Measurements from ENCODE around the gene PAQR9.

PAQR9 gene

DNA sequence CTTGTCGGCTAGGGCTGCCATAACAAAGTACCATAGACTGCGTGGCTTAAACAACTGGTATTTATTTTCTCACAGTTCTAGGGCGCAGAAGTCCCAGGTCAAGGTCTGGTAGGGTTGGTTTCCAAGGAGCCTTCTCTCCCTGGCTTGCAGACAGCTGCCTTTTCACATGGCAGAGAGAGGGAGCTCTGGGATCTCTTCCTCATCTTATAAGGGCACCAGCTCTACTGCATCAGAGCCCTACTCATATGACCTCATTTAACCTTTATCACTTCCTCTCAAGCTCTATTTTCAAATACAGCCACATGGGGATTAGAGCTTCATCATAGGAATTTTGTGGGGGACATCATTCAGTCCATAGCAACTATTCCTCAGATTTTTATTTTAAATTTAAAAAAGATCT is 17.6 kb upstream of the PAQR9 start:
- DNase-seq, result no peak

DNA sequence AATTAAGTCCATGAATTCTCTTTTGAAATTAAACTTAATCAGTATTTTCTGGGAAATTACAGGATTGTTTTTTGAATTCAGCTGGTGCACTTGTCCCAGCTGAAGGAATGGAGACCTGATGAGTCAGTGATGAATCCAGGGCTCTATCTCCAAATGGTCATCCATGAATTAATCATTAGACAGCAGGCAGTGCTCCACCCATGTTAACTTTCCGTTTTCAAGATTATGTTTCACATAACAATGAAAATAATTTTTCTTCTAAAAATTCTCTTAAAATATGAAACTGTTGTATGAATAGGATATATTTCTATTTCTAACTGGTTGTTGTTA is 13.9 kb upstream of the PAQR9 start:
- no peak for DNase-seq

DNA sequence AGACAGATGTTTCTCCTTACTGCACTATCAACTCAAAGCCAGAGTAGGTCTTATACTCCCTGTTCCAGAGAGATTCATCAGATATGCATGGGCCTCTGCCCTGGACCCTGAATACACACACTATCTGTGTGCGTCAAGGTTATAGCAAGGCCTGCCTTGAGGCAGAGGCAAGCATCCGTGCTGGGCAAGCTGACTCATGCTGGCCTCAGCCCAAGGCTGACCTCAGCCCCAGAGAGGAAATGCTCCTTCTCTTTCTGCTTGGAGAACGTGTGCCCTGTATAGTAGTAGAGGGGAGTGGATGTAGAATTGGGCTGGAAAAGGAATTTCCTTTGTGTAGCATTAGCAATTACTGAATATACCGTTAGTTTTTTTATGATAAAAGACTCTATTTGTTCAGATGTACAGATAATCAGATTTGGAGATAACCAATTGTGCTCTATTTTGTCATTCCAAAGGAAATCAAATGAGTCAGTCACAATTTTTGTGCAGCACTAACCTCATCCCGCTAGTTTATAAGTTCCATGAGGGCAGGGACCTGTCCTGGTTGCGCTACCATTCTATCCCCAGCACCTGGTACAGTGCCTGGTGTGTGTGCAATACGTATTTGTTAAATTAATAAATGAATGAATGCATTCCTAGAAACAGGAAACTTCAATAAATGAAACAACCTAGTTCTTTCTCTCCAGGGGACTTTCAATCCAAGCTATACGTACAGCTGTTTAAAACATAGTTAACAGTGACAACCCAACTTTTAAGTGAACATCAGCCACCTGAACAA is 13.3 kb upstream of the PAQR9 start:
- no peak for DNase-seq

DNA sequence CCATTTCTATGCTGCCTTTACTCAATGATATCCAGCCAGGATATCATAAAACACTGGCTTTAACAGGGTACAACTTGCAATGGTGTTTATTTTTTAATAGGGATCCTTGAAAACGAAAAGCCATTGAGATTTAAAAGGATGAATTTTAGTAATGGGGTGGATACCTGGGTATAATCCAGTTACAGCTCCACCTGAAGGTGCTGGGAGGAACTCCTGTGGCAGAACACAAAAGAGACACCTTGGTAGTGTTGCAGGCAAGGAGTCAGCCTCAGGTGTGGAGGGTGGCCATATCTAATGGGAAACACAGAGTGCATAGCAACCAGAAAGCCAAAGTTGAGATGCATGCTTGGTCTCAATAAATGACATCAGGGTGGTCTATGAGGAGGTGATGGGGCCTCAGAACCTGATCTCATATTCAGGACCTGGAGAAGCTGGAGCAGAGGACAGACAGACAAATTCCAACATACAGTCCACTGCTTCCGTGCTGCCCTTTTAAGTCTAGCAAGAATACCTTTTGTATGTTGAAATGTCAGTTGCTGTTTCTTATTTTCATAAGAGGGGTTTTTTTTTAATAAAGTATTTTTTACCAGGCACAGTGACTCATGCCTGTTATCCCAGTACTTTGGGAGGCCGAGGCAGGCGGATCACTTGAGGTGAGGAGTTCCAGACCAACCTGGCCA is 12.0 kb upstream of the PAQR9 start:
- DNase-seq, result no peak

DNA sequence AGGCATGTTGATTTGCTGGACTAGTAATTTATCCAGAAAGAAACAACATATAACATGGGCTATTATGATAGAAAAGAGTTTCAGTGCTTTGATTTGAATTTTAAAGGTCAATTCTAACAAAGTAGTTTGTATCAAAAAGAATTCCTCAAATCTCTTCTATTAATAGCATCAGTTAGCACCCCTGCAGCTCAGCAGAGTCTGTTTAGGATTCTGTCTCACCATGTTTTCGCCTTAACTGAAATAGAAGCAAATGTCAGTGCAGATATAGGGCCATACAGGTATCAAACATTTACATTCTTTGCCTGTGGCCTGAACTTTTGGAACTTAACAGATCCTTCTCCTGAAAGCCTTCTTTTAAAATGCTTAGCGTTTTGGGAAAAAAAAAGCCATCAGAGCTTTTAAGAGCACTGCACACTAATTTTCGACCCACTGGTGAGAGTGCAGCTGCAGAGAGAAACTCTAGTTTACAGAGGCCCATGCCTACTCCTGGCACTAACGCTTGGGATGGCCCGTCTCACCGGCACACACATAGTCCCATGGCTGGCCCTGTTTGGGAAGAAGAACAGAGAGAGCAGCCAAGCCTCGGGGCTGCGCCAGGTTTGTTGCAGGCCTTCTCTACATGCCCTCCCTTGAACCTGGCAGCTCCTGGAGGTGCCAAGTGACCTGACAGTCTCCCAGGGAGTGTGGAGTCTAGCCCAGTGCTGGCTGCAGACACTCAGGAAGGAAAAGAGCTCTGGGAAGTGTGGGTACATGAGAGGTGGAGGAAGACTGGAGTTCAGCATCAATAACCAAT is 9.9 kb upstream of the PAQR9 start:
- no peak for DNase-seq

DNA sequence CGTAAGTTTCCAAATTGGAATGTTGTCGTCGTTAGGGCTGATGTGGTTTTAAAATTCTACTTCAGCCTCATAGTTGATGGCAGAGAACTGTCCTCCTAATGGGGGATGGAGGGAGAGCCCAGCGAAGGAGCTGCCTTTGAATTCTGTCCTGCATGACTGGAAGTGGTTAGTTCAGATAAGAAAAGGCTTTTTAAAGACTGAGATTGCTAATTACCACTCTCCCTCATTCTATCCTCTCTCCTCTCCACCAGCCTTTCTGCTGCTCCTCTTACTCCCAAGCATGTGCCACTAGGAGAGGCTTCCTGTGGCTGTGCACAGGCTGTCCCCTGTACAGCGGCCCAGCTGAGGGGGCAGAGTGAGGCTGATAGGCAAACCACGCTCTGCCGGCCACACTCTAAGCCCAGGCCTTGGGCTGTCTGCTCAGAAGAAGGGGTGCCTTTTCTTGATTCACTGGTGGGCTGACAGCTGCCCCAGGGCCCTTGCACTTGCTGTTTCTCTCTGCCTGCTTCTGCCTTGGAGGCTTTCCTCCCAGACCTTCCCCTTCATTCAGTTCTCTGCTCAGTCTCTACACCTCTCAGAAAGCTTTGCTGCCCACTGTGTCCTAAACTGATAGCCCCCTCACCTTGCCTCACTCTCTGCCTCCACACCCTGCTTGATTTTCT is 8.7 kb upstream of the PAQR9 start:
- no peak for DNase-seq

DNA sequence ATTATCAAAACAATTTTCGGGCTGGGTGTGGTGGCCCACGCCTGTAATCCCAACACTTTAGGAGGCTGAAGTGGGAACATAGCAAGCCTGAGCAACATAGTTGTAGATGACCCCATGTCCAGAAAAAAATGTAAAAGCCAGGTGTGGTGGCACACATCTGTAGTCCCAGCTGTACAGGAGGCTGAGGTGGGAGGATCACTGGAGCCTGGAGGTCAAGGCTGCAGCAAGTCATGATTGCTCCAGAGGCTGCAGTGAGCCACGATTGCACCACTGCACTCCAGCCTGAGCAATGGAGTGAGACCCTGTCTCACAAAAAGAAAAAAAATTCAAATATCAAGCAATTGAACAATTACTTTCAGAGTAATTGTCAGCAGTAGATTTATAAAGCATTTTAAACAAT is 8.0 kb upstream of the PAQR9 start:
- no peak for DNase-seq

DNA sequence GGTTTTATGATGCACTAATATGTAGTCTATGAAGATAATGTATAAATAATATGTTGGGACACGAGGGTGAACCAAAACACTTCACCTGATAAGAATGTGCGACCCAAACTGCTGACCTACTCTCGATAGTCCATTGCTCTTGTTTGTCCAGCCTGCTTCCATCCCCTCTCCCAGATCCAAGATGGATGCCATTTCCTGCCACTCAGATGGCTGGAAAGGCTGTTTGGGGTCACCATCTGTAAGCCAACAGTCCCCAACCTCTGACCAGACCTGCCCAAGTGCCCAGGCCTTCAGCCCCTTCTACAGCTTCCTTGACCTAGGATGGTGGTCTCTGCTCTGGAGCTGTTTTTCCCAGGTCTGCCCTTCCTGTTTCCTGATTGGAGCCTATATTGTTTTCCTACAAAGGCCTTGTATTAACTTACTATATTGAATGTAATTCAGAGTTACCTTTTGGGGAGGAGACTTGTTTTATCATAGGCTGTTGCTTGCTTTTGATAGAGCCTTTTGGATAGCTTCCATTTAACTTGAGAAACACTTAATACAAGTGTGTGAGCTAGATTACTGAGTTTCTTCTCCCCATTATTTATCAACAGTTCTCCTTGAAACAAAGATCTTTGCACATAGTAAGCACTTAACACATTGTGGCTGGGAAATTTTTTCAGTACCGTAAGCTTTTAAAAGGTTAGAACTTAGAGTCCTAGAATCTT is 5.0 kb upstream of the PAQR9 start:
- no peak for DNase-seq

DNA sequence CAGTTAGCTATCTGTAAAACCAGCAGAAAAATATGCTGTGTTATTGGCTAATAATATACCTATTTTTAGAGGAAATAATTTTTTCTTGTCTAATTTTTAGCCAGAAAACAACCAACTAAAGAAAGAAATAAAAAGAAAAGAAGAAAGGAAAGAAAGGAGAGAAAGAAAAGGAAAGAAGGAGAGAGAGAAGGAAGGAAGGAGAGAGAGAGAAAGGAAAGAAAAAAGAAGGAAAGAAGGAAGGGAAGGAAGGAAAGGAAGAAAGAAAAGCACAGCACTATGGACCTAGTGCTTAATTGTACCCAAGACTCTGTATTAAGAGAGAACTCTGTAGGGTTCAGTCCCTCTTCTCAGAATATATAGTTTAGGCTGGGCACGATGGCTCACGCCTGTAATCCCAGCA is 3.3 kb upstream of the PAQR9 start:
- no peak for DNase-seq

DNA sequence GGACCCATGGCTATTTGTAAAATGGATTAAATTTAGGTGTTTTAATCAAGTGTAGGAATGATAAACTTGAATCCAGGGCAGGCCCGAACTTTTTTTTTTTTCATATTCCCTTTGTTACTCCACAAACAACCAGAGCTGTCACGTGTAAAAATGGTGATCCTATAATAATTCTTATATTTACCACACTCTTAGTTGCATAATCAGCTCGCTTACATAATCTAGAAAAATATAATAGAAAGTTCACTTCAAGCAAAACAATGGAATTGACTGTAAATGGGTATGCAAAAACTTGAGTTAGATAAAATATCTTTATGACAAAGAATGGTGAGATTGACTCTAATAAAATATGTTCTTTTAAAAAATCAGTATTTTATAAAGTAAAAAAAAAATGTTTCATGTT is 2.1 kb upstream of the PAQR9 start:
- DNase-seq, result no peak

DNA sequence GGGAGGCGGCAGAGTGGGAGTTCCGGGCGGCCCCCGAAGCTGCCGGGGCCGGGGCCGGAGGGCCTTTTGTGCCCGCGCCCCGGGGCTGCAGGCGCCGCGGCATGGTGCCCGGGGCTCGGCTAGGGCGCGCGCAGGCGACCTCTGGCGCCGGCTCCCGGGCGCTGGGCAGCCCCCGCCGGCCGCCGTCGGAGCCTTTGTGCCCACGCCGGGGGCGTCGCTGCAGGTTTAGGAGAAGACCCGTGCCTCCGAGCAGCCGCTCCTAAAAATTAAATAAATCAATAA is 299 bp downstream of the PAQR9 start:
- no peak for DNase-seq

DNA sequence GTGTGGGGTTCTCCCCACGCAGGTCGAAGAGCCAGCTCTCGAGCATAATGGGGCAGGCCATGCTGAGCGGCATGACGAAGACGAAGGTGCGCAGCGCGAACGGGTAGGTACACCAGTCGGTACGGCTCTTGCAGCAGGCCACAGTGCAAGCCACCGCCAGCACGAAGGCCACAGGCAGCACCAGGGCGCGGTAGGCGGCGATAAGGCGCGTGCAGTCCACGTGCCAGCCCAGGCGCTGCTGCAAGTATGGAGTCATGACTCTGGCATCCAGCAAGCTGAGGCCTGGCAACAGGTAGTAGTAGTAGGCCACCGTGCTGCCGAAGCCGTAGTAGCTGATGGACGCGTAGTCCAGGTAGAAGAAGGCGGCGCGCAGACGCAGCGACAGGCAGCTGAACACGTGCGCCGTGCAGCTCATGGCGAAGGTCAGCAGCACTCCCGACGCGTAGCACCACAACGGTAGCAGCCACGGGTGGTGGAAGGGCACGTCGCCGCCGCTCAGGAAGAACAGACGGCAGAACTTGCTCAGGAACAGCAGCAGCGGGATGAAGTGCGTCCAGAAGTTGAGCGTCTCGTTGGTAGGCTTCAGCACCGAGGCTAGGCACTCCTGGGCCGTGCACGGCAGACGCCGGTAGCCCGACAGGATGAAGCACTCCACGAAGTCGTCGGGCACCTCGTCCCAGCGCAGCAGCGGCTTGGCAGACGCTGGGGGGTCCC is 797 bp downstream of the PAQR9 start:
- DNase-seq, result no peak

DNA sequence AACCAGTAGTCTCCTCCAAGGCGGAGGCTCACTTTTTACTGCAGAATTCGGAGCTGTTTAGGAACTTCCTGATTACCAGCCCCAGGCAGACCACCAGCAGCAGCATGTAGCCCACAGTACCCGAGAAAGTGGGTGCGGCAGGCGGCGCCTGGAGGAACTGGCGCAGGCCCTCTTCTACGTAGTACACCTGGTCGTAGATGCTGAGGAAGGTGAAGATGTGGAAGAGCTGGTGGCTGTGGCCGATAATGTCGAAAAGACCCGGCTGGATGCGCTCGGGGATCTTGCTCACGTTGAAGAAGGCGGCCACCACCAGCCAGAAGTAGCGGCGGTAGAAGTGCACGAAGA is 1.3 kb downstream of the PAQR9 start:
- no peak for DNase-seq

DNA sequence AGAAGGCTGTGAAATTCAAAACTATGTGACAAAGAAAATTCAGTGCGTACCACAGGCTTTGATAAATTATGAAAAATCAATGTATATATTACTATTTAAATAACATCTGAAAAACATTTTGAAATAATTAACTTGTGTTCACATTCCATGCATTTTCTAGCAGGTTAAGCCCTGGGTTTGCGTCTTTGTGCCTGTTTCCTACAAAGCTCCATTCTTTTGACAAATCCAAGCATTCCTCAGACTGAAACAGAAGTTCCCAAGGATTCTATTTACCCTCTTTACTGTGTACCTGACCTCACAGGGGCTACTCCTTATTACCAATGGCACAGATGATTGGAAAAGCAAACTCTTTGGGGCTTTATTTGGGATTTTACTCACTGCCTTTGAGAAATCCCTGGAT is 1.9 kb downstream of the PAQR9 start:
- no peak for DNase-seq

DNA sequence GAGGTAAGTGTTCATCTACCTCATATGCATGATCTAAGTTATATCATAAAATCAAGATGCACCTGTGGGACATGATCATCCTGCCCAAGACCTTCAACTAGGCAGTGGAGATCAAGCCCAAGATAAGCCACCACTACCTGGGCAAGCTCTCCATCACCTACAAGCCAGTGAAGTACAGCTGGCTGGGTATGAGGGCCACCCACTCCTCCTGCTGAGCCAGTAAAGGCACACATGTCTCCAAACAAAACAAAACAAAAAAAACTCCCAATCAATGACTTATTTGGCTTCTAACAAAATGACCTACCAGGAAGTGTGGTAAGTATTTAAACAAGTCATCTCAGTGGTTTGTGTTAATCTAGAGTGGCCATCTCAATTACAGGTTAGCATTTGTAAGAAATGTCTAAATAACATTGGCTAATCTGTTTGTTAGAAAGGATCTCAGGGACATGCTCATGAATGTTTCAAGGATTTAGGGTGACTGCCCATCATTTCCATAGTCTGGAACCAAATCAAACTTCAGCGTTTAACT is 3.1 kb downstream of the PAQR9 start:
- DNase-seq, result no peak

DNA sequence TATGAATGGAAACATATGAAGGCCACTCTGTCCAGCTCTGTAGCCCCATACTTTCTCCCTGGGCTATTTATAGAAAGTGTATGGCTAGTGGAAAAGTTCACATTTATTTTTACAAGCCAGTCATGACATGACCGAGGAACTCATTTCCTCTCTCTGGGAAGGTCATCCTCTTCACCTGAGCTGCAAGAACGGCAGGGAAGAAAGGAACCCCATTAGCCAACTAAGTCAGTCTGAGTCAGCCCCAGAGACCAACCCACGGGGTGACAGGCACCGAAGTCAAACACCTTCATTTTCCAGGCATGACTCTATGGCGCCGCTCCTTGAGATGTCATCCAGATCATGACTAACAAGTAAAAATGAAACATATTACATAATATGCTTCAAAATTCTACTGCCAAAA is 4.8 kb downstream of the PAQR9 start:
- DNase-seq, result peak; percentile 42

DNA sequence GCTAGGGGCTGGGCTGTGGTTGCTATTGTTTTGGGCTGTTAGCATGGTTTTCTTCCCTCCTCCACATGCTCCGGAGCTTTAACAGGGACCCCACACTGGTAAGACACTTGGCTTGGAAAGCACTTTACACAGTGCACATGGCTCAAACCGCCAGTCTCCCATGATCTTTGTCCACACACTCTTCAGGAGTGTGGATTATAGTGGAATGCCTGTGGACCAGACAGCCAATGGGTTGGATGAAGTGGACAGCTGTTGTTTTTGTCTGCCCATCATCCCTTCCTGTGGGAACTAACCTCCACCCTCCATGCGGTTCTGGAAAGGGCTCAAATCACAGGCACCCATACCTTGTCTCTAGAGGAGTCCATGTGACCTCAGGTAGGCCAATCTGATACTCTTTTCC is 10.0 kb downstream of the PAQR9 start:
- no peak for DNase-seq

DNA sequence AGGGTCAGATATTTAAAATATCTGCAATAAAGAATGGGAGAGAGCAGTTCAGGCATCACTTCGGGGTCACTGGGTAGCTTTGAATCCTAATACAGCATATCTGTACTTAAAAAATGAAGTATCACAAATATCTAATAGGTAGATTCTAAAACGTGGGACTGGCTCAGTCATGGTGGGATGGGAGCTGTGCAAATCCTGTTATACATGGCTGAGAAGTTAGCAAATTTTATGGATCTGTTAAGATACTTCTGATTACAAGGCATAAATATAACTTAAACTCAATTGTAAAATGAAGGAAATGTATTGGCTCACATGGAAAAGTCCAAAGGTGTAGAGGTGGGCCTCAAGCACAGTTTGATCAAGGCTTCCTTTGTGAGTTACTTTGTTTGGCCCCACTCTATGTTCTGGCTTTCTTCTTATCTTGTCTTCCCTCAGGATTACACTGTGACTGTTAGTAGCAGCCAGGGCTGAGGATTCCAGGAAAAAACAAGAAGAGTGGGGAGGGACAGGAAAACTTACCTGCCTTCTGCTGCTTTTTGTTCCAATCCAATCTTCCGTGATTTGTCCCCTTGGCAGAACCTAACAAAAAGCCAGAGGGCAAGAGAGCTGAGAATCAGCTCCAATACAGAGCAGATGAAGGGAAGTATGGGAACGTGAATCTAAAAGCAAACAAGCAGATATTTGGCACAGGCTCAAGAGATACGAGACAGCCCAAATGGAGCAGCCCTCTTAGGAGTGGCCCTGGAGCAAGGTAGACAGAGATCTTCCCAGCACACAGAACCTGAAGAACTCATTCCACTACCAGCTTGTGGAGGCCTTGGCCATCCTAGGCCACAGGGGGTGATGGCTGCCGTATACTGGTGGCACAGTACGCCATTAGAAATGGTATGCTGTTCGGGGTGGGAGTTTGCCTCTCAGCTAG is 10.9 kb downstream of the PAQR9 start:
- no peak for DNase-seq

DNA sequence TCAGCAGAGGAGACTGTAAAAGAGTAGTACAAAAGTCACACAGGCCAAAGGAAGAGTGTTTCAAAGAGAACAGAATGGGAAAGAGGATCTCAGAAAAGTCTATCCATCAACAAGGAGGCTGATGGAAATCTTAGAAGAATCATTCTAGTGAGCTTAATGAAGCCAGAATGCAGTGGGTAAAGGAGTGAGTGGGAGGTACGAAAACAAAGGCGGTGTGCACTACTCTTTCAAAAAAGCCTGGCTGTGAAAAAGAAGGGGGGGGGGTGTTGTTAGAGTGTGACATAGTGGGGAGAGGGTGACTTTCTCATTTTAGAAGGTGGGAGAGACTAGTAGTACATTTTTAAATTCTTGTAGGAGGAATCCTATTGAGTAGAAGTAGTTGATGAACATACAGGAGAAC is 11.7 kb downstream of the PAQR9 start:
- no peak for DNase-seq

DNA sequence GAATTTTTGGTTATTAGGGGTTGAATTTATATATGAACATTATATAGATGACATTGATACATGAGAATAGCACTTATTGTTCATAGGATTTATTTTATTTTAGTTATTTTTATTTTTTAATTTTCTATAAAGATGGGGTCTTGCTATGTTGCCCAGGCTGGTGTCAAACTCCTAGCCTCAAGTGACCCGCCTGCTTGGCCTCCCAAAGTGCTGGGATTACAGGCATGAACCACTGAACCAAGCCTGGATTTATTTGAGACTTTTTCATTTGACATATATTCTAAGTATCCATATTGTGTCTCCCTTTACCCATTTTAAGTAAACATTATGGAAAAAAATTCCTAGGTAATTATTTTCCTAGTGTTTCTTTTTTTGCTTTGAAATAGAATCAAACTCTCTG is 12.5 kb downstream of the PAQR9 start:
- DNase-seq, result no peak

Measured in stimulated activated CD8-positive, alpha-beta memory T cell treated with anti-CD3 and anti-CD28 coated beads, Interleukin-4, amount 100 ng/mL, for 48 hours (primary cell).